Endothelial cell of umbilical vein (primary cell): Measurements from ENCODE around the gene UBL5. TPM values are rescaled to one million over a fixed set of nuclear protein-coding genes. Genes with fewer than 3 reads are reported as not detected.

Experiments used
- BruUV-seq: library from RNA; stranded (reverse); fragments of 400-500 nt; replicated peaks from 2 replicates; lab custom pipeline; 2021; lab: Mats Ljungman, UMichigan
- CTCF ChIA-PET: fragments of 300-600, 350-600 bp; sonication (Branson Sonifier 250); formaldehyde crosslinking; loops from one replicate; lab custom pipeline; 2021; ENCODE audit warnings: antibody characterized with exemption, inconsistent platforms; lab: Charles Lee
- POLR2A ChIA-PET: fragments of 300-600, 350-600 bp; sonication (Branson Sonifier 250); formaldehyde crosslinking; loops from one replicate; lab custom pipeline; 2021; ENCODE audit warnings: antibody characterized with exemption, inconsistent platforms; lab: Charles Lee
- DNase-seq: peaks from one replicate; pipeline ENCODE4 v3.0.0-alpha.2; 2011; ENCODE audit warnings: low read depth, low spot score
- FAIRE-seq: peaks from 2 replicates; lab custom pipeline; 2011; peaks lifted over from hg19 to GRCh38; lab: Jason Lieb, UNC
- H2AFZ ChIP-seq: 2 replicates; pipeline ENCODE4 v1.6.0; 2012; ENCODE audit warnings: low read depth, low read length, control low read depth, inconsistent platforms
- H3K27ac ChIP-seq: 2 replicates; pipeline ENCODE4 v1.5.1; 2011; ENCODE audit warnings: low read depth, mild to moderate bottlenecking, control low read depth, low read length, moderate library complexity; ENCODE audit not compliant: insufficient read depth
- H3K27me3 ChIP-seq, 2 experiments: 2 replicates each; pipeline versions ENCODE4 v1.6.0 to v1.6.1; 2011; ENCODE audit warnings: low read length in 2 of 2, mixed read lengths in 1 of 2; ENCODE audit not compliant: control insufficient read depth in 2 of 2, insufficient read depth in 2 of 2
- H3K36me3 ChIP-seq, 2 experiments: 2 replicates in 1 of 2; 3 replicates in 1 of 2; pipeline ENCODE4 v1.5.1; 2011; ENCODE audit warnings: low read length in 2 of 2, mild to moderate bottlenecking in 1 of 2, moderate library complexity in 1 of 2; ENCODE audit not compliant: control insufficient read depth in 2 of 2, insufficient read depth in 2 of 2; ENCODE audit errors: extremely low read depth in 1 of 2
- H3K4me1 ChIP-seq: 3 replicates; pipeline ENCODE4 v1.5.1; 2011; ENCODE audit warnings: mild to moderate bottlenecking, low read length; ENCODE audit not compliant: control insufficient read depth, insufficient read depth; ENCODE audit errors: extremely low read depth
- H3K4me2 ChIP-seq: 2 replicates; pipeline ENCODE4 v1.6.1; 2011; ENCODE audit warnings: low read length, control low read depth, mixed read lengths; ENCODE audit not compliant: insufficient read depth
- H3K4me3 ChIP-seq, 3 experiments: fragments of 200-600 bp in 1 of 3; sonication (generic), shearing (Covaris generic) in 1 of 3; replicated peaks in 1 of 3; 2 replicates each; pipeline ENCODE4 v1.5.1; 2011 to 2016; ENCODE audit warnings: control low read depth in 3 of 3, low read length in 3 of 3, mild to moderate bottlenecking in 2 of 3, inconsistent platforms in 1 of 3, low read depth in 1 of 3, moderate library complexity in 1 of 3; ENCODE audit not compliant: insufficient read depth in 1 of 3
- H3K79me2 ChIP-seq: 2 replicates; pipeline ENCODE4 v1.6.0; 2012; ENCODE audit warnings: low read length, inconsistent platforms; ENCODE audit not compliant: control insufficient read depth, insufficient read depth
- H3K9ac ChIP-seq: replicated peaks from 2 replicates; pipeline ENCODE3; 2011; ENCODE audit warnings: low read length, control low read depth; ENCODE audit not compliant: insufficient read depth; ENCODE audit errors: extremely low read depth
- H3K9me1 ChIP-seq: replicated peaks from 3 replicates; pipeline ENCODE4 v1.6.0; 2011; ENCODE audit warnings: mild to moderate bottlenecking, low read length; ENCODE audit not compliant: control insufficient read depth, insufficient read depth; ENCODE audit errors: extremely low read depth
- H3K9me3 ChIP-seq: replicated peaks from 2 replicates; pipeline ENCODE4 v1.5.1; 2012; ENCODE audit warnings: low read length, inconsistent platforms; ENCODE audit not compliant: control insufficient read depth, insufficient read depth
- H4K20me1 ChIP-seq: replicated peaks from 2 replicates; pipeline ENCODE3; 2011; ENCODE audit warnings: mild to moderate bottlenecking, low read length; ENCODE audit not compliant: control insufficient read depth, insufficient read depth; ENCODE audit errors: extremely low read depth
- EZH2 ChIP-seq: IDR thresholded peaks from 2 replicates; pipeline ENCODE4 v1.6.1; 2012; ENCODE audit warnings: borderline replicate concordance, low read depth, mild to moderate bottlenecking, moderate library complexity, low read length, inconsistent platforms; ENCODE audit not compliant: severe bottlenecking
- FOS ChIP-seq: IDR thresholded peaks from 2 replicates; pipeline ENCODE4 v1.6.1; 2011; ENCODE audit warnings: mild to moderate bottlenecking, low read length, moderate library complexity, borderline replicate concordance; ENCODE audit not compliant: insufficient read depth
- GATA2 ChIP-seq: IDR thresholded peaks from 2 replicates; pipeline ENCODE4 v1.7.0; 2011; ENCODE audit warnings: low read depth, mild to moderate bottlenecking, moderate library complexity, mixed read lengths, low read length; ENCODE audit not compliant: insufficient read length, insufficient read depth
- JUN ChIP-seq: IDR thresholded peaks from 2 replicates; pipeline ENCODE4 v1.6.1; 2011; ENCODE audit warnings: borderline replicate concordance, low read depth; ENCODE audit not compliant: insufficient read length, insufficient read depth
- MAX ChIP-seq: IDR thresholded peaks from 2 replicates; pipeline ENCODE4 v1.6.1; 2011; ENCODE audit not compliant: insufficient read depth, insufficient read length
- MYC ChIP-seq: IDR thresholded peaks from one replicate; pipeline ENCODE4 v1.6.1; 2011; ENCODE audit warnings: mild to moderate bottlenecking, low read depth, low read length
- POLR2A ChIP-seq: IDR thresholded peaks from 2 replicates; pipeline ENCODE4 v1.6.1; 2012; ENCODE audit warnings: low read depth, mild to moderate bottlenecking, control low read depth, low read length
- POLR2AphosphoS5 ChIP-seq: IDR thresholded peaks from 2 replicates; pipeline ENCODE4 v1.6.1; 2012; ENCODE audit warnings: low read depth, mild to moderate bottlenecking, control low read depth, low read length, moderate library complexity; ENCODE audit not compliant: insufficient read depth
- dilution Hi-C: fragments of 300-500 bp; cut with MboI; formaldehyde crosslinking; loops from one replicate; pipeline ENCODE4 v1.15.0; 2019; ENCODE audit warnings: low sequenced_read_pairs; ENCODE audit not compliant: extremely low pct_ligation_motif_present
- intact Hi-C: fragments of 100-400 bp; cut with micrococcal nuclease; formaldehyde crosslinking; loops from one replicate; pipeline ENCODE4 v1.10.0; 2022
- polyA plus RNA-seq, 4 experiments: library from polyadenylated mRNA; depleted of rRNA in 3 of 4; stranded (reverse) in 3 of 4; unstranded in 1 of 4; fragments of >200 nt; gene quantifications; 2 replicates each; pipeline versions ENCODE4 v1.2.1 to v1.2.3, GENCODE V29; 2011 to 2012; ENCODE audit warnings: missing spikeins in 1 of 4
- total RNA-seq: library from RNA; stranded (reverse); gene quantifications from 2 replicates; pipeline ENCODE4 v1.2.3, GENCODE V29; 2021
- TF ChIP-seq, protein P1 (sequence below), 2 donors: IDR thresholded peaks; 1 replicate in 1 of 2; 2 replicates in 1 of 2; pipeline ENCODE4 v1.5.1; 2011; ENCODE audit warnings: low read length in 2 of 2, mild to moderate bottlenecking in 2 of 2, moderate library complexity in 2 of 2, control low read depth in 1 of 2, inconsistent platforms in 1 of 2, low read depth in 1 of 2; ENCODE audit not compliant: insufficient read depth in 1 of 2; ENCODE audit errors: extremely low read depth in 1 of 2

UBL5 gene
- total and polyA plus RNA-seq, 2 donors (not counting 3 experiments of a cell fraction or from before 2014, with no cell fraction given) = 351 to 1,226 TPM

DNA sequence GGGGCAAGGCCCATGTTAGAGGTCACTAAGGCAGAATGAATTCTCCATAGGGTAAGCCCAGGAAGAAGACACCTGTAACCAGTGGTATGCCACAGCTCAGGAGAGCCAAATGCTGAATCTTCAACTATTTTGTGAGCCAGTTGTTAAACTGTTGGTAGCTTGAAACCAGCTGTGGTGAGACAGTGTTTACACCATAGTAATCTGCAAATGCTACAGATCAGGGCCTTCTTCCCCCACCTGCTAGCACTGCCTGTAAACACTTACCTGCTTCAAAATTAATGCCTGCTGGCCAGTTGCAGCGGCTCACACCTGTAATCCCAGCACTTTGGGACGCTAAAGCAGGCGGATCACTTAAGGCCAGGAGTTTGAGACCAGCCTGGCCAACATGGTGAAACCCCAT lies 20.9 kb upstream of the UBL5 start:
- no peaks in the 10 kb centered on the region for H3K9me1 ChIP-seq
- no peak overlapping the region for H3K27ac ChIP-seq
- BruUV-seq = no TSS peak
- no peak for DNase-seq
- H3K9me3 ChIP-seq = no peaks in the 10 kb centered on the region
- CTCF ChIA-PET = interaction anchor here (0.7 kb wide), 1 partner anchor 181 kb away, joined by 3 read pairs; no protein-coding TSS in a partner anchor
- TF ChIP-seq JUN (no peak), EZH2 (no peak), POLR2AphosphoS5 (no peak), MYC (no peak), FOS (no peak), POLR2A (no peak), GATA2 (no peak), MAX (no peak)
- TF ChIP-seq, protein P1, sequence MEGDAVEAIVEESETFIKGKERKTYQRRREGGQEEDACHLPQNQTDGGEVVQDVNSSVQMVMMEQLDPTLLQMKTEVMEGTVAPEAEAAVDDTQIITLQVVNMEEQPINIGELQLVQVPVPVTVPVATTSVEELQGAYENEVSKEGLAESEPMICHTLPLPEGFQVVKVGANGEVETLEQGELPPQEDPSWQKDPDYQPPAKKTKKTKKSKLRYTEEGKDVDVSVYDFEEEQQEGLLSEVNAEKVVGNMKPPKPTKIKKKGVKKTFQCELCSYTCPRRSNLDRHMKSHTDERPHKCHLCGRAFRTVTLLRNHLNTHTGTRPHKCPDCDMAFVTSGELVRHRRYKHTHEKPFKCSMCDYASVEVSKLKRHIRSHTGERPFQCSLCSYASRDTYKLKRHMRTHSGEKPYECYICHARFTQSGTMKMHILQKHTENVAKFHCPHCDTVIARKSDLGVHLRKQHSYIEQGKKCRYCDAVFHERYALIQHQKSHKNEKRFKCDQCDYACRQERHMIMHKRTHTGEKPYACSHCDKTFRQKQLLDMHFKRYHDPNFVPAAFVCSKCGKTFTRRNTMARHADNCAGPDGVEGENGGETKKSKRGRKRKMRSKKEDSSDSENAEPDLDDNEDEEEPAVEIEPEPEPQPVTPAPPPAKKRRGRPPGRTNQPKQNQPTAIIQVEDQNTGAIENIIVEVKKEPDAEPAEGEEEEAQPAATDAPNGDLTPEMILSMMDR (IDR thresholded peaks at IDR 0.05; ENCODE audit: extremely low read depth in 1 of 2, insufficient read depth in 1 of 2, low read depth in 1 of 2, low read length in 2 of 2) = no peak
- intact Hi-C loops (no loop called here), dilution Hi-C loops (no loop called here)
- POLR2A ChIA-PET = no interaction called here
- H3K79me2 ChIP-seq = no peaks in the 10 kb centered on the region
- no peak overlapping the region for H2AFZ ChIP-seq
- H3K27me3 ChIP-seq = no peaks in the 10 kb centered on the region
- H3K4me1 ChIP-seq = no peaks in the 10 kb centered on the region
- no peak overlapping the region for H3K4me3 ChIP-seq
- peaks cover 13 to 28% of the 10 kb centered on the region in 2 experiments for H3K36me3 ChIP-seq
- no peaks in the 10 kb centered on the region for H4K20me1 ChIP-seq
- no peak overlapping the region for H3K4me2 ChIP-seq
- H3K9ac ChIP-seq = no peak overlapping the region
- FAIRE-seq = no peak
